BE2C (cell line): ENCODE measurements around the gene SHFL.

Experiments
- DNase-seq: peaks from one replicate; pipeline ENCODE4 v3.0.0-alpha.2; 2020
- H3K27me3 ChIP-seq: fragments of 250-450 bp; sonication (Bioruptor Pico); 2 replicates; pipeline ENCODE4 v1.5.1; 2020; ENCODE audit warnings: mild to moderate bottlenecking
- H3K36me3 ChIP-seq: fragments of 250-450 bp; sonication (Bioruptor Pico); 2 replicates; pipeline ENCODE4 v1.5.1; 2020; ENCODE audit warnings: mild to moderate bottlenecking
- H3K4me1 ChIP-seq: fragments of 250-450 bp; sonication (Bioruptor Pico); 2 replicates; pipeline ENCODE4 v1.5.1; 2020
- H3K4me3 ChIP-seq: 2 replicates; pipeline ENCODE4 v1.5.1; 2011; ENCODE audit warnings: low read depth, low read length
- H3K9me3 ChIP-seq: fragments of 250-450 bp; sonication (Bioruptor Pico); 2 replicates; pipeline ENCODE4 v1.5.1; 2020
- TF ChIP-seq, protein P1 (sequence below): IDR thresholded peaks from 2 replicates; pipeline ENCODE4 v1.5.1; 2012; ENCODE audit warnings: mild to moderate bottlenecking, low read depth, low read length

The SHFL gene

DNA sequence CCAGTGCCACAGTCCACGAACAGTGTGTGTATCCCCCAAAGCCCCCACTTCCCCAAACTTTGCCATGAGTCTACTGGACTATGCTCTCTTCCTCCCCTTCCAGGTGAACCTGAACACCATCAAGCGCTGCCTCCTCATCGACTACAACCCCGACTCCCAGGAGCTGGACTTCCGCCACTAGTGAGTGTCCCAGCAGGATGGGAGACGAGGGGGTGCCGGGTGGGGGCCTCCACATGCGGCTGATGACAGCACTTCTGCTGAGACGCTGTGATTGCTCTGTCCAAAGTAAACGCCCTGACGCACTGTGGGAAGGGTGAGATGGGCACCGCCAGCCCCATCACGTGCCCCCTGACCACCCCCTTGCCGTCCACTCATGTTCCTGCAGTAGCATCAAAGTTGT lies 23.4 kb downstream of the SHFL start:
- Histone ChIP-seq H3K36me3 (peaks cover 49% of the 10 kb centered on the region), H3K9me3 (no peaks in the 10 kb centered on the region), H3K4me3 (no peak overlapping the region), H3K4me1 (peaks cover 7% of the 10 kb centered on the region; the same call in 1 of the 2 replicates), H3K27me3 (no peaks in the 10 kb centered on the region)
- TF ChIP-seq, protein P1, sequence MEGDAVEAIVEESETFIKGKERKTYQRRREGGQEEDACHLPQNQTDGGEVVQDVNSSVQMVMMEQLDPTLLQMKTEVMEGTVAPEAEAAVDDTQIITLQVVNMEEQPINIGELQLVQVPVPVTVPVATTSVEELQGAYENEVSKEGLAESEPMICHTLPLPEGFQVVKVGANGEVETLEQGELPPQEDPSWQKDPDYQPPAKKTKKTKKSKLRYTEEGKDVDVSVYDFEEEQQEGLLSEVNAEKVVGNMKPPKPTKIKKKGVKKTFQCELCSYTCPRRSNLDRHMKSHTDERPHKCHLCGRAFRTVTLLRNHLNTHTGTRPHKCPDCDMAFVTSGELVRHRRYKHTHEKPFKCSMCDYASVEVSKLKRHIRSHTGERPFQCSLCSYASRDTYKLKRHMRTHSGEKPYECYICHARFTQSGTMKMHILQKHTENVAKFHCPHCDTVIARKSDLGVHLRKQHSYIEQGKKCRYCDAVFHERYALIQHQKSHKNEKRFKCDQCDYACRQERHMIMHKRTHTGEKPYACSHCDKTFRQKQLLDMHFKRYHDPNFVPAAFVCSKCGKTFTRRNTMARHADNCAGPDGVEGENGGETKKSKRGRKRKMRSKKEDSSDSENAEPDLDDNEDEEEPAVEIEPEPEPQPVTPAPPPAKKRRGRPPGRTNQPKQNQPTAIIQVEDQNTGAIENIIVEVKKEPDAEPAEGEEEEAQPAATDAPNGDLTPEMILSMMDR: no peak
- DNase-seq: no peak

DNA sequence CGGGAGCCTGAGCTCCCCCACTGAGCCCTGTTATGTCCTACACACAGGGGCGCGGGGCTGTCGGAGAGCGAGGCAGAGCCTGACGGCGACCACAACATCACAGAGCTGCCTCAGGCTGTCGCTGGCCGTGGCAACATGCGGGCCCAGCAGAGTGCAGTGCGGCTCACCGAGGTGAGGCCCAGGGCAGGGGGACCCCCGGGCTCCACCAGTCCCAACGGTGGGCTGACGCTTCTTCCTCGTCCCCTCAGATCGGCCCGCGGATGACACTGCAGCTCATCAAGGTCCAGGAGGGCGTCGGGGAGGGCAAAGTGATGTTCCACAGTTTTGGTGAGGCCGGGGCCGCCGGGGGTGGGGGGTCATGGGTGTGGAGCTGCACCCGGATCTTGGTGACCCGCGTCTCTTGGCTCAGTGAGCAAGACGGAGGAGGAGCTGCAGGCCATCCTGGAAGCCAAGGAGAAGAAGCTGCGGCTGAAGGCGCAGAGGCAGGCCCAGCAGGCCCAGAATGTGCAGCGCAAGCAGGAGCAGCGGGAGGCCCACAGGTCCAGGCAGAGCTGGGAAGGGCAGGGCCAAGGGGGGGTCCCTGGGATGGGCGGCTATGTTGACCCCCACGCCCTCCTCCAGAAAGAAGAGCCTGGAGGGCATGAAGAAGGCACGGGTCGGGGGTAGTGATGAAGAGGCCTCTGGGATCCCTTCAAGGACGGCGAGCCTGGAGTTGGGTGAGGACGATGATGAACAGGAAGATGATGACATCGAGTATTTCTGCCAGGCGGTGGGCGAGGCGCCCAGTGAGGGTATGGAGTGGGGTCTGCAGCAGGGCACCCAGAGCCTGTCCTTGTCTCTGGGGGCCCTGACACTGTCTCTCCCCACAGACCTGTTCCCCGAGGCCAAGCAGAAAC lies 24.2 kb downstream of the SHFL start:
- peaks cover 7% of the 10 kb centered on the region; the same call in 1 of the 2 replicates for H3K4me1 ChIP-seq
- no peak for DNase-seq
- TF ChIP-seq, protein P1: no peak

DNA sequence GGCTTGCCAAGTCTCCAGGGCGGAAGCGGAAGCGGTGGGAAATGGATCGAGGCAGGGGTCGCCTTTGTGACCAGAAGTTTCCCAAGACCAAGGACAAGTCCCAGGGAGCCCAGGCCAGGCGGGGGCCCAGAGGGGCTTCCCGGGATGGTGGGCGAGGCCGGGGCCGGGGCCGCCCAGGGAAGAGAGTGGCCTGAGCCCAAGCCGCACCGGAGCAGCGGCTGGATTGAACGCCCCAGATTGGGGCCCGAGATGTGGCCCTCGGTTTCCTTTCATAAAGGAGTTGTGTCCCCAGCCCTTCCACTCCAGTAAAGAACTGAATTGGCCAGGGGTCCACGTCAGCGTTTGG lies 24.8 kb downstream of the SHFL start:
- H3K9me3 ChIP-seq: no peaks in the 10 kb centered on the region
- no peak overlapping the region for H3K4me3 ChIP-seq
- peaks cover 7% of the 10 kb centered on the region; the same call in 1 of the 2 replicates for H3K4me1 ChIP-seq
- peaks cover 57% of the 10 kb centered on the region for H3K36me3 ChIP-seq
- no peaks in the 10 kb centered on the region for H3K27me3 ChIP-seq
- TF ChIP-seq, protein P1: no peak
- no peak for DNase-seq

More for the DNA sequence above, 24.2 kb downstream of the SHFL start:
- Histone ChIP-seq H3K27me3 (no peaks in the 10 kb centered on the region), H3K4me3 (no peak overlapping the region), H3K9me3 (no peaks in the 10 kb centered on the region), H3K36me3 (peaks cover 51% of the 10 kb centered on the region)

DNA sequence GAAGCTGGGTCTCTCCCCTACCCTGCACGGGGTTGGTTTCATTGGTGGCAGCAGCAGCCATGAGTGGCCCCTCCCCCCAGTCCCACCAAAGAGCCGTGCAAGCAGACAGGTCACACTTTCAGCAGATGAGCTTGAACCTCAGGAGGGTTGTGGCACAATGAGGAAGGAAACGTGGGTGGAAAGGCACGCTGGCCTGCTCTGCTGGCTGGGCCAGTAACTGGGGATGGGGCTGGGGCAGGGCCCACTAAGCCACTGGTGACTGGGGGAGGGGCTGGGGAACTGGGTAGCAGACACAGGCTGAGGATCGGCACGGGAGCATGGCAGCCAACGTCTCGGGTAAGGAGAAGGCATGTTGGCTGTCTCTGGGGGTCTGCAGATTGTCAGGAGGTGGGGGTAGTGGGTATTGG lies 25.3 kb downstream of the SHFL start, which contains the start of gene P2RY11:
Gene P2RY11, plus strand, starts transcription at position 289 of the 407 bp plus-strand sequence. Its CDS starts 29 bp downstream, at position 318.
- H3K9me3 ChIP-seq: no peaks in the 10 kb centered on the region
- H3K4me1 ChIP-seq: peaks cover 7% of the 10 kb centered on the region; the same call in 1 of the 2 replicates
- no peak within 1 kb of the TSS for H3K4me3 ChIP-seq
- peak; percentile 44 for DNase-seq
- TF ChIP-seq, protein P1: no peak
- no peaks in the 10 kb centered on the region for H3K27me3 ChIP-seq
- H3K36me3 ChIP-seq: peaks cover 62% of the 10 kb centered on the region

DNA sequence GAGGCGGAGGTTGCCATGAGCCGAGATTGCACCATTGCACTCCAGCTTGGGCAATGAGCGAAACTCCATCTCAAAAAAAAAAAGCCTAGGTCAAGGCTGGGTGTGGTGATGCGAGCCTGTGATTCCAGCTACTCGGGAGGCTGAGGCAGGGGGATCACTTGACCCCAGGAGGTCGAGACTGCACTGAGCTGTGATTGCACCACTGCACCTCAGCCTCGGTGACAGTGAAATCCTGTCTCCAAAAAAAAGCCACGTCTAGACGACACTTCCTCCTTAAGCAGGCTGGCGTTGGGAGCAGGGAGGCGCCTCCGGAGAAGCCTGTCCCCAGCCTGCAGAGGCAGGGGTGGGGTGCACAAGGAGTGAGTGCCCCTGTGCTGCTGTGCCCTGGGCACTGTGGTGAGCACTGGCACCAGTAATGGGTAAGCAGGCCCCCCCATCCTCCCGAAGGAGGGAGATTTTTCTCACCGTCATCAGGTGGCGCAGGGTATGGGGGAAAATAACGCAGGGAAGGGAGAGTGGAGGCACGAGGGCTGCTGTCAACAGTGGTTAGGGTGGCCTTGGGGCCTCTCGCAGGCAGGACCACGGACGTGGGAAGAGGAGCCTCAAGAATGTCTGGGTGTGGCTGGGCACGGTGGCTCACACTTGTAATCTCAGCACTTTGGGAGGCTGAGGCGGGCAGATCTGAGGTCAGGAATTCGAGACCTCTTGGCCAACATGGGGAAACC lies 26.1 kb downstream of the SHFL start:
- no peaks in the 10 kb centered on the region for H3K9me3 ChIP-seq
- TF ChIP-seq, protein P1: no peak
- DNase-seq: no peak
- no peak overlapping the region for H3K4me3 ChIP-seq
- peaks cover 64% of the 10 kb centered on the region for H3K36me3 ChIP-seq
- H3K4me1 ChIP-seq: peaks cover 7% of the 10 kb centered on the region; the same call in 1 of the 2 replicates
- H3K27me3 ChIP-seq: no peaks in the 10 kb centered on the region
